Endothelial cell of umbilical vein (primary cell): ENCODE data around the gene DMD. TPM values are rescaled to one million over a fixed set of nuclear protein-coding genes. Genes with fewer than 3 reads are reported as not detected.

Experiments used
- BruUV-seq: library from RNA; stranded (reverse); fragments of 400-500 nt; replicated peaks from 2 replicates; lab custom pipeline; 2021; lab: Mats Ljungman, UMichigan
- CTCF ChIA-PET: fragments of 300-600, 350-600 bp; sonication (Branson Sonifier 250); formaldehyde crosslinking; loops from one replicate; lab custom pipeline; 2021; ENCODE audit warnings: antibody characterized with exemption, inconsistent platforms; lab: Charles Lee
- POLR2A ChIA-PET: fragments of 300-600, 350-600 bp; sonication (Branson Sonifier 250); formaldehyde crosslinking; loops from one replicate; lab custom pipeline; 2021; ENCODE audit warnings: antibody characterized with exemption, inconsistent platforms; lab: Charles Lee
- DNase-seq: peaks from one replicate; pipeline ENCODE4 v3.0.0-alpha.2; 2011; ENCODE audit warnings: low read depth, low spot score
- FAIRE-seq: peaks from 2 replicates; lab custom pipeline; 2011; peaks lifted over from hg19 to GRCh38; lab: Jason Lieb, UNC
- H2AFZ ChIP-seq: 2 replicates; pipeline ENCODE4 v1.6.0; 2012; ENCODE audit warnings: low read depth, low read length, control low read depth, inconsistent platforms
- H3K27ac ChIP-seq: 2 replicates; pipeline ENCODE4 v1.5.1; 2011; ENCODE audit warnings: low read depth, mild to moderate bottlenecking, control low read depth, low read length, moderate library complexity; ENCODE audit not compliant: insufficient read depth
- H3K27me3 ChIP-seq, 2 experiments: 2 replicates each; pipeline versions ENCODE4 v1.6.0 to v1.6.1; 2011; ENCODE audit warnings: low read length in 2 of 2, mixed read lengths in 1 of 2; ENCODE audit not compliant: control insufficient read depth in 2 of 2, insufficient read depth in 2 of 2
- H3K36me3 ChIP-seq, 2 experiments: 2 replicates in 1 of 2; 3 replicates in 1 of 2; pipeline ENCODE4 v1.5.1; 2011; ENCODE audit warnings: low read length in 2 of 2, mild to moderate bottlenecking in 1 of 2, moderate library complexity in 1 of 2; ENCODE audit not compliant: control insufficient read depth in 2 of 2, insufficient read depth in 2 of 2; ENCODE audit errors: extremely low read depth in 1 of 2
- H3K4me1 ChIP-seq: 3 replicates; pipeline ENCODE4 v1.5.1; 2011; ENCODE audit warnings: mild to moderate bottlenecking, low read length; ENCODE audit not compliant: control insufficient read depth, insufficient read depth; ENCODE audit errors: extremely low read depth
- H3K4me2 ChIP-seq: 2 replicates; pipeline ENCODE4 v1.6.1; 2011; ENCODE audit warnings: low read length, control low read depth, mixed read lengths; ENCODE audit not compliant: insufficient read depth
- H3K4me3 ChIP-seq, 3 experiments: fragments of 200-600 bp in 1 of 3; sonication (generic), shearing (Covaris generic) in 1 of 3; replicated peaks in 1 of 3; 2 replicates each; pipeline ENCODE4 v1.5.1; 2011 to 2016; ENCODE audit warnings: control low read depth in 3 of 3, low read length in 3 of 3, mild to moderate bottlenecking in 2 of 3, inconsistent platforms in 1 of 3, low read depth in 1 of 3, moderate library complexity in 1 of 3; ENCODE audit not compliant: insufficient read depth in 1 of 3
- H3K79me2 ChIP-seq: 2 replicates; pipeline ENCODE4 v1.6.0; 2012; ENCODE audit warnings: low read length, inconsistent platforms; ENCODE audit not compliant: control insufficient read depth, insufficient read depth
- H3K9ac ChIP-seq: replicated peaks from 2 replicates; pipeline ENCODE3; 2011; ENCODE audit warnings: low read length, control low read depth; ENCODE audit not compliant: insufficient read depth; ENCODE audit errors: extremely low read depth
- H3K9me1 ChIP-seq: replicated peaks from 3 replicates; pipeline ENCODE4 v1.6.0; 2011; ENCODE audit warnings: mild to moderate bottlenecking, low read length; ENCODE audit not compliant: control insufficient read depth, insufficient read depth; ENCODE audit errors: extremely low read depth
- H3K9me3 ChIP-seq: replicated peaks from 2 replicates; pipeline ENCODE4 v1.5.1; 2012; ENCODE audit warnings: low read length, inconsistent platforms; ENCODE audit not compliant: control insufficient read depth, insufficient read depth
- H4K20me1 ChIP-seq: replicated peaks from 2 replicates; pipeline ENCODE3; 2011; ENCODE audit warnings: mild to moderate bottlenecking, low read length; ENCODE audit not compliant: control insufficient read depth, insufficient read depth; ENCODE audit errors: extremely low read depth
- EZH2 ChIP-seq: IDR thresholded peaks from 2 replicates; pipeline ENCODE4 v1.6.1; 2012; ENCODE audit warnings: borderline replicate concordance, low read depth, mild to moderate bottlenecking, moderate library complexity, low read length, inconsistent platforms; ENCODE audit not compliant: severe bottlenecking
- FOS ChIP-seq: IDR thresholded peaks from 2 replicates; pipeline ENCODE4 v1.6.1; 2011; ENCODE audit warnings: mild to moderate bottlenecking, low read length, moderate library complexity, borderline replicate concordance; ENCODE audit not compliant: insufficient read depth
- GATA2 ChIP-seq: IDR thresholded peaks from 2 replicates; pipeline ENCODE4 v1.7.0; 2011; ENCODE audit warnings: low read depth, mild to moderate bottlenecking, moderate library complexity, mixed read lengths, low read length; ENCODE audit not compliant: insufficient read length, insufficient read depth
- JUN ChIP-seq: IDR thresholded peaks from 2 replicates; pipeline ENCODE4 v1.6.1; 2011; ENCODE audit warnings: borderline replicate concordance, low read depth; ENCODE audit not compliant: insufficient read length, insufficient read depth
- MYC ChIP-seq: IDR thresholded peaks from one replicate; pipeline ENCODE4 v1.6.1; 2011; ENCODE audit warnings: mild to moderate bottlenecking, low read depth, low read length
- POLR2A ChIP-seq: IDR thresholded peaks from 2 replicates; pipeline ENCODE4 v1.6.1; 2012; ENCODE audit warnings: low read depth, mild to moderate bottlenecking, control low read depth, low read length
- POLR2AphosphoS5 ChIP-seq: IDR thresholded peaks from 2 replicates; pipeline ENCODE4 v1.6.1; 2012; ENCODE audit warnings: low read depth, mild to moderate bottlenecking, control low read depth, low read length, moderate library complexity; ENCODE audit not compliant: insufficient read depth
- dilution Hi-C: fragments of 300-500 bp; cut with MboI; formaldehyde crosslinking; loops from one replicate; pipeline ENCODE4 v1.15.0; 2019; ENCODE audit warnings: low sequenced_read_pairs; ENCODE audit not compliant: extremely low pct_ligation_motif_present
- intact Hi-C: fragments of 100-400 bp; cut with micrococcal nuclease; formaldehyde crosslinking; loops from one replicate; pipeline ENCODE4 v1.10.0; 2022
- polyA plus RNA-seq, 4 experiments: library from polyadenylated mRNA; depleted of rRNA in 3 of 4; stranded (reverse) in 3 of 4; unstranded in 1 of 4; fragments of >200 nt; gene quantifications; 2 replicates each; pipeline versions ENCODE4 v1.2.1 to v1.2.3, GENCODE V29; 2011 to 2012; ENCODE audit warnings: missing spikeins in 1 of 4
- total RNA-seq: library from RNA; stranded (reverse); gene quantifications from 2 replicates; pipeline ENCODE4 v1.2.3, GENCODE V29; 2021
- TF ChIP-seq, protein P1 (sequence below): IDR thresholded peaks from 2 replicates; pipeline ENCODE4 v1.6.1; 2011; ENCODE audit not compliant: insufficient read depth, insufficient read length
- TF ChIP-seq, protein P2 (sequence below), 2 donors: IDR thresholded peaks; 1 replicate in 1 of 2; 2 replicates in 1 of 2; pipeline ENCODE4 v1.5.1; 2011; ENCODE audit warnings: low read length in 2 of 2, mild to moderate bottlenecking in 2 of 2, moderate library complexity in 2 of 2, control low read depth in 1 of 2, inconsistent platforms in 1 of 2, low read depth in 1 of 2; ENCODE audit not compliant: insufficient read depth in 1 of 2; ENCODE audit errors: extremely low read depth in 1 of 2

The DMD gene
- total and polyA plus RNA-seq, 2 donors (not counting 3 experiments of a cell fraction or from before 2014, with no cell fraction given) = 7.3 to 9.0 TPM

DNA sequence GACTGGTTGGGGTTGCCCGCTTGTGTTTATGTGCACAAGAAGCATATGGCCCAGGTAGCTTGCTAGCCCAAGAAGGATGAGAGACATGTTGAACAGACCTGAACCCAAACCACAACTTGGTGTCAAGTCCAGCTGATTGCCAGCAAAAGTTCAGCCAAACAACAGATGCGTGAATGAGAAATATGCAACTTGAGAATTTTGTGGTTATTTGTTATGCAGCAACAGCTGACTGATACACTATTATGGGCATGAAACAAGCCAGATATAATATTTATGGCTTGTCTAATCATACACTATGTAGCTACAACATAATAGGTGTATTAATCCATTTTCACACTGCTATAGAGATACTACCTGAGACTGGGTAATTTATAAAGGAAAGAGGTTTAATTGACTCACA lies 2073.2 kb downstream of the DMD start:
- ChIA-PET POLR2A (no interaction called here), CTCF (no interaction called here)
- Histone ChIP-seq H3K9me1 (no peaks in the 10 kb centered on the region), H3K27ac (no peak overlapping the region), H3K4me3 (no peak overlapping the region), H4K20me1 (no peaks in the 10 kb centered on the region), H3K9me3 (no peaks in the 10 kb centered on the region), H3K27me3 (no peaks in the 10 kb centered on the region), H3K79me2 (no peaks in the 10 kb centered on the region), H3K36me3 (no peaks in the 10 kb centered on the region), H3K9ac (no peak overlapping the region), H3K4me2 (no peak overlapping the region), H2AFZ (no peak overlapping the region), H3K4me1 (no peaks in the 10 kb centered on the region)
- no TSS peak for BruUV-seq
- DNase-seq (no peak), FAIRE-seq (no peak)
- TF ChIP-seq EZH2 (no peak), FOS (no peak), POLR2AphosphoS5 (no peak), POLR2A (no peak), GATA2 (no peak), JUN (no peak), MYC (no peak)
- TF ChIP-seq, protein P1, sequence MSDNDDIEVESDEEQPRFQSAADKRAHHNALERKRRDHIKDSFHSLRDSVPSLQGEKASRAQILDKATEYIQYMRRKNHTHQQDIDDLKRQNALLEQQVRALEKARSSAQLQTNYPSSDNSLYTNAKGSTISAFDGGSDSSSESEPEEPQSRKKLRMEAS = no peak
- TF ChIP-seq, protein P2, sequence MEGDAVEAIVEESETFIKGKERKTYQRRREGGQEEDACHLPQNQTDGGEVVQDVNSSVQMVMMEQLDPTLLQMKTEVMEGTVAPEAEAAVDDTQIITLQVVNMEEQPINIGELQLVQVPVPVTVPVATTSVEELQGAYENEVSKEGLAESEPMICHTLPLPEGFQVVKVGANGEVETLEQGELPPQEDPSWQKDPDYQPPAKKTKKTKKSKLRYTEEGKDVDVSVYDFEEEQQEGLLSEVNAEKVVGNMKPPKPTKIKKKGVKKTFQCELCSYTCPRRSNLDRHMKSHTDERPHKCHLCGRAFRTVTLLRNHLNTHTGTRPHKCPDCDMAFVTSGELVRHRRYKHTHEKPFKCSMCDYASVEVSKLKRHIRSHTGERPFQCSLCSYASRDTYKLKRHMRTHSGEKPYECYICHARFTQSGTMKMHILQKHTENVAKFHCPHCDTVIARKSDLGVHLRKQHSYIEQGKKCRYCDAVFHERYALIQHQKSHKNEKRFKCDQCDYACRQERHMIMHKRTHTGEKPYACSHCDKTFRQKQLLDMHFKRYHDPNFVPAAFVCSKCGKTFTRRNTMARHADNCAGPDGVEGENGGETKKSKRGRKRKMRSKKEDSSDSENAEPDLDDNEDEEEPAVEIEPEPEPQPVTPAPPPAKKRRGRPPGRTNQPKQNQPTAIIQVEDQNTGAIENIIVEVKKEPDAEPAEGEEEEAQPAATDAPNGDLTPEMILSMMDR (IDR thresholded peaks at IDR 0.05; ENCODE audit: extremely low read depth in 1 of 2, insufficient read depth in 1 of 2, low read depth in 1 of 2, low read length in 2 of 2) = no peak
- dilution Hi-C loops (no loop called here), intact Hi-C loops (no loop called here)
